GM21737 (cell line): Measurements from ENCODE around the gene NOL3.
A peak's percentile ranks its signal among the peaks of the same experiment; 100 is the strongest.

Experiments used
- ATAC-seq: cut with Tn5 transposase; IDR thresholded peaks from one replicate; pipeline ENCODE4 v1.9.1; 2021; ENCODE audit warnings: mild to moderate bottlenecking, moderate library complexity; ENCODE audit not compliant: unreplicated experiment

NOL3 gene

GRCh38 chr16:67187175-67187890, 17.0 kb downstream of the NOL3 start:
- no peak for ATAC-seq

- ATAC-seq = no peak
Observed at GRCh38 chr16:67188323-67188722, 18.0 kb downstream of the NOL3 start.

- ATAC-seq = no peak
Observed at GRCh38 chr16:67188798-67189197, 18.5 kb downstream of the NOL3 start.

- no peak for ATAC-seq
Observed at GRCh38 chr16:67190041-67190440, 19.7 kb downstream of the NOL3 start, which contains the start of gene EXOC3L1. TSS of gene EXOC3L1 (minus strand) at chr16:67190136. CDS start at chr16:67189676, 460 bp downstream.

- ATAC-seq = no peak
Observed at GRCh38 chr16:67190448-67191399, 20.4 kb downstream of the NOL3 start.

- ATAC-seq = no peak
Observed at GRCh38 chr16:67191411-67191994, 21.2 kb downstream of the NOL3 start.

GRCh38 chr16:67191995-67192681, 21.8 kb downstream of the NOL3 start, which contains the start of gene E2F4:
TSS of gene E2F4 (plus strand) at chr16:67192155. CDS start at chr16:67192228, 73 bp downstream.
- peak; percentile 83 for ATAC-seq

GRCh38 chr16:67192781-67193361, 22.5 kb downstream of the NOL3 start:
- ATAC-seq = no peak

GRCh38 chr16:67193536-67193935, 23.2 kb downstream of the NOL3 start:
- ATAC-seq = no peak

- ATAC-seq = no peak
Observed at GRCh38 chr16:67194260-67194659, 23.9 kb downstream of the NOL3 start.

GRCh38 chr16:67195676-67196075, 25.3 kb downstream of the NOL3 start:
- no peak for ATAC-seq

- ATAC-seq = no peak
Observed at GRCh38 chr16:67196881-67197280, 26.5 kb downstream of the NOL3 start.

- ATAC-seq = no peak
Observed at GRCh38 chr16:67197704-67198103, 27.4 kb downstream of the NOL3 start.

GRCh38 chr16:67198238-67198734, 27.9 kb downstream of the NOL3 start:
- no peak for ATAC-seq

GRCh38 chr16:67199011-67199807, 28.9 kb downstream of the NOL3 start, which contains the start of gene ELMO3:
TSS of gene ELMO3 (plus strand) at chr16:67199131. CDS start at chr16:67199327, 196 bp downstream.
- no peak for ATAC-seq

GRCh38 chr16:67199808-67200198, 29.5 kb downstream of the NOL3 start:
- ATAC-seq = no peak

- no peak for ATAC-seq
Observed at GRCh38 chr16:67200491-67200890, 30.2 kb downstream of the NOL3 start.

GRCh38 chr16:67201411-67202345, 31.3 kb downstream of the NOL3 start:
- ATAC-seq = no peak
